ENCODE data around the gene OR2H2. TPM values are rescaled to one million over a fixed set of nuclear protein-coding genes. Genes with fewer than 3 reads are reported as not detected.

OR2H2 gene
- total RNA-seq, 4 donors from 2014 or later, result not detected

DNA sequence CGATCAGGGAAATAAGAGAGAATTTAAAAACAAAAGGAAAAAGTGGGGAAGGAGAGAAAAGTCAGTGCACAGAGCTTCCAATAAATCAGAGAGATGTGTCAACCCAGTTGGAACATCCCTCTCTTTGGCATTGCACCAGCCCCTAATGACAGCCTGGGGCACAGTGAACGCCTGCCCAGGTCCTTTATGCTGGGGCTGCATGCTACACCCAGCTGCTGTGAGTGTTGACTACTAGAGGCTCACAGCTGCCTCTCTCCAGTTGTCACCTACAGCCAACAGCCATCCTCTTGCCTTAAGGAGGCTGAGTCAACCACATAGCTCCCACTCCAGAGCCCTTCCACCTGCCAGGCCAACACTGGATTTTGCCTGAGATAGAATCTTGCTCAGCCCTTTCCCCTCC lies 19.0 kb downstream of the OR2H2 start:
- H3K27me3 ChIP-seq, result no peaks in the 10 kb centered on the region
- H3K4me1 ChIP-seq, result no peaks in the 10 kb centered on the region
- DNase-seq, result no peak
- no peak for TF ChIP-seq CTCF (IDR thresholded peaks at IDR 0.05)
- TF ChIP-seq POLR2A (IDR thresholded peaks at IDR 0.05), result no peak
- H3K9me3 ChIP-seq, result no peaks in the 10 kb centered on the region
- no peak overlapping the region for H3K4me3 ChIP-seq
- H3K27ac ChIP-seq, result no peak overlapping the region
- H3K36me3 ChIP-seq, result no peaks in the 10 kb centered on the region

GRCh38 chr6:29608131-29608530 lies 23.2 kb downstream of the OR2H2 start:
- Histone ChIP-seq H3K4me1 (no peaks in the 10 kb centered on the region), H3K4me3 (no peak overlapping the region), H3K27ac (no peak overlapping the region), H3K27me3 (no peaks in the 10 kb centered on the region), H3K9me3 (no peaks in the 10 kb centered on the region), H3K36me3 (peaks cover 0 to 9% (median 0%) of the 10 kb centered on the region in 3 donors)
- DNase-seq, result no peak
- no peak for TF ChIP-seq POLR2A (IDR thresholded peaks at IDR 0.05)
- TF ChIP-seq CTCF (IDR thresholded peaks at IDR 0.05), result no peak

DNA sequence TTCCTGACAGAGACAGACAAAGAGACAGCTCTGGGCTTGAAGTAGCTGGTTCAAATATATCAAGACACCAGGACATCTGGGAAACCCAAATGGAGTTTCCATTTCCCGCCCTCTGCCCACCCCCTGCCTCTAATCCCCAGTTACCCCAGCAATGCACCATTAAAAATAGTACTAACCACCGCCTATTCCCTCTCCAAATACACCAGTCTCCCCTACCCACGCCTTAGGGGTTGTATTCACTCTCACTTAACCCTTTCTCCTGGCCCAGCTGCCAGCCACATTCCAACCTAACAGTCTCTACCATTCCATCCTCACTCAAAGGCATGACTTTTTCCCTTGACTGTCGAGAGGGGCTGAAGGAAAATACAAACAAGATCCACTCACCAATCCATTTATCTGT lies 25.6 kb downstream of the OR2H2 start:
- Histone ChIP-seq H3K4me1 (no peaks in the 10 kb centered on the region), H3K9me3 (no peaks in the 10 kb centered on the region), H3K4me3 (no peak overlapping the region), H3K27ac (no peak overlapping the region), H3K27me3 (no peaks in the 10 kb centered on the region), H3K36me3 (peaks cover 0 to 13% (median 0%) of the 10 kb centered on the region in 3 donors)
- no peak for DNase-seq
- TF ChIP-seq POLR2A (IDR thresholded peaks at IDR 0.05), result no peak
- TF ChIP-seq CTCF (IDR thresholded peaks at IDR 0.05), result no peak

DNA sequence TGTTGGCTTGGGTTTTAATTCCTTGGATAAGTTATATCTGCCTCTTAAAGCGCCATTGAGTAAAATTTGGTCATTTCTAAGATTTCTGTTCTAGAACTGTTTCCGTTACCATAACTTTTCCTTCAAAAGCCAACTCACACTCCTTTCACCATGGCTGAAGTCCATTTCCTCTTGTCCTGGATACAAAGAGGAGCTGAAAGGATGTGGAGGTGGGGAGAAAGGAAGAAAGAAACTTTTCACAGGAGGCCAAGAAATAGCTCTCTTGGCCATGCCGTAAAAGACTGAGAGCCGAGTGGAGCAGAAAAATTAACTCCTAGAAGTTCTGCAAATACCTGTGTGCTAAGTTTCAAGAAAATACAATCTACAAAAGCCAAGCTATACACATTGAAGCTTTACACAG lies 26.5 kb downstream of the OR2H2 start:
- Histone ChIP-seq H3K4me1 (no peaks in the 10 kb centered on the region), H3K36me3 (peaks cover 0 to 15% (median 0%) of the 10 kb centered on the region in 3 donors), H3K27me3 (no peaks in the 10 kb centered on the region), H3K4me3 (no peak overlapping the region), H3K9me3 (no peaks in the 10 kb centered on the region), H3K27ac (no peak overlapping the region)
- TF ChIP-seq POLR2A (IDR thresholded peaks at IDR 0.05) (no peak), CTCF (IDR thresholded peaks at IDR 0.05) (no peak)
- DNase-seq, result no peak

DNA sequence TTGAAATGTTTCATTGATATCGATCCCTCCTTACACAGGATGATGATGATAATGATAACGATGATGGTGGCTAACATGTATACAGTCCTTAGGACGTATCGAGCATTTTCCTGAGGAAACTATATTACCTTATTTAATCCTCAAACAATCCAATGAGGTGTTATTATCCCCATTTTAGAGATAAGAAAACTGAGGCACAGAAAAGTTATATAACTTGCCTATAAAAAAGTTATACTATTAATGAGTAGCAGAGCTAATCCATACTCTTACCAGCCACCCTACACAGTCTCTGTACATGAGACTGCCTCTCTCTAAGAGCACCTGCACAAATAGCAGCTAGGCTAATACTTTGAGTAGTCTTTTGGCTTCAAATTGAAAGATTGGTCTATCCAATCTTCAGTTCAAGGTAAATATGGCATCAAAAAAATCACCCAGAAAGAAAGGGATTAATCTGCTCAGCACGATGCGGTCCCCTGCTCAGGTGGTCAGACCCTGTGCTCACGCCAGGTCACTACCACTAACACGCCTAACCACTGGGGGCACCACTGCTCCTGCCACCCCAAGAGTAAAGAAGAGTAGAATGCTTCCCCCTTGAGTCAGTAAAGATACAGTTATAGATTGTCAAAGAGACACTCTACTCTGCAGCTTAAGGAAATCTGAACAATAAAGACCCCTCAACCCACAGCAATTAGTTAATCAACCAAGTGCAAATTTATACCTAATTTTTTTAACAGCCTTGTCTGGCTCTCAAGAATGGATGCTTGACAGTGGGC lies 33.0 kb downstream of the OR2H2 start:
- H3K27me3 ChIP-seq, result no peaks in the 10 kb centered on the region
- H3K4me1 ChIP-seq, result no peaks in the 10 kb centered on the region
- no peak for TF ChIP-seq POLR2A (IDR thresholded peaks at IDR 0.05)
- no peak for TF ChIP-seq CTCF (IDR thresholded peaks at IDR 0.05)
- no peaks in the 10 kb centered on the region for H3K9me3 ChIP-seq
- no peak overlapping the region for H3K4me3 ChIP-seq
- DNase-seq, result no peak
- no peak overlapping the region for H3K27ac ChIP-seq
- peaks cover 0 to 19% (median 0%) of the 10 kb centered on the region in 3 donors for H3K36me3 ChIP-seq

Measured in Peyer's patch (tissue), 4 donors.